HG03039 (cell line): Measurements from ENCODE around the gene NPM1.

Experiments
- ATAC-seq: cut with Tn5 transposase; IDR thresholded peaks from one replicate; pipeline ENCODE4 v1.9.1; 2021; ENCODE audit warnings: mild to moderate bottlenecking, moderate library complexity; ENCODE audit not compliant: unreplicated experiment

Gene NPM1

DNA sequence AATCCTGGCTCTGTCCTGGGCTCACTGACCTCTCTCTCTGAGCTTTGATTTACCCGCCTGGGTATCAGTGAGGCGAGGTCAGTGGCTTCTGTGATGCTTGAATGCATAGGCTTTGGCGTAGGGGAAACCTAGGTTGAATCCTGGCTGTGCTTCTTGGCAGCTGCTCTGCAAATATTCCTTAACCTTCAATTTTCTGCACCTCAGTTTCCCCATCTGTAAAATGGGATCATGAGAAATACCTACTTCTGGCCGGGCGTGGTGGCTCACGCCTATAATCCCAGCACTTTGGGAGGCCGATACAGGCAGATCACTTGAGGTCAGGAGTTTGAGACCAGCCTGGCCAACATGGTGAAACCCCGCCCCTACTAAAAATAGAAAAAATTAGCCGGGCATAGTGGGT, 39.0 kb downstream of the NPM1 start:
- no peak for ATAC-seq

DNA sequence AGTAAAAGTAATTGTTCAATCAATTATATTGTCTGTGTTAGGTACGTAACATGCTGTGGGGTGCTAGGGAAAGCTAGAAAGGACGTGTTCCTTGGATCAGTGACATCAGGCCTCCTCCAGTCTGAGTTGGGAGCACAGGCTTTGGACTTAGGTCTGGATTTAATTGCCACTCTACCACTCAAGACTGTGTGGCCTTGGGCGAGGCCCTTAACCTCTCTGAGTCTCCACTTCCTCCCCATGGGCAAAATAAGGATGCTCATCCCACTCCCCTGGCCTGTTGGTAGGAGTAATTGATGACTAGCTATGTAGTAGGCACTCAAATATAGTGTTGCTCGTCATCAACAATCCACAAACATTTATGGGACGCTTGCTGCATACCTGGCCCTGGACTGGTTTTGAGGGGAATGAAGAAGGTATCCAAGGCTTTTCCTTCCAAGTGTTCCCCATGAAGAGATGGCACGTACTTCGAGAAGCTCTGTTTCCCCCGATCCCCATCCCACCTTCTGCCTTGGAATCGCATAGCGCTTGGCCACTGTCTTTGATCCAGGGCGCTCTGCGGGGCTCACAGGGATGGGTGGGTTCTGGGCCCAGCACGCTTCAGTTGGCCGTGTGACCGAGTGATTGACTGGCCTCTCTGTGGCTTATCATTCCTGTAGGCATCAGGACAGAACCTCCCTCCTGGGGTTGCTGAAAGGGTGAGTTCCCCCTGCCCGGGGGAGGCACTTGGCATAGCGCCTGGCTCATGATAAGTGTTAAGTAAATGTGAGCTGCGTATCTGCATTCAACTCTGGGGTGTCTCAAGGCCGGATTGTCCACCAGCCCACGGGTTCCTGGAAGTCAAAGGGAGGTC, 39.9 kb downstream of the NPM1 start:
- no peak for ATAC-seq

DNA sequence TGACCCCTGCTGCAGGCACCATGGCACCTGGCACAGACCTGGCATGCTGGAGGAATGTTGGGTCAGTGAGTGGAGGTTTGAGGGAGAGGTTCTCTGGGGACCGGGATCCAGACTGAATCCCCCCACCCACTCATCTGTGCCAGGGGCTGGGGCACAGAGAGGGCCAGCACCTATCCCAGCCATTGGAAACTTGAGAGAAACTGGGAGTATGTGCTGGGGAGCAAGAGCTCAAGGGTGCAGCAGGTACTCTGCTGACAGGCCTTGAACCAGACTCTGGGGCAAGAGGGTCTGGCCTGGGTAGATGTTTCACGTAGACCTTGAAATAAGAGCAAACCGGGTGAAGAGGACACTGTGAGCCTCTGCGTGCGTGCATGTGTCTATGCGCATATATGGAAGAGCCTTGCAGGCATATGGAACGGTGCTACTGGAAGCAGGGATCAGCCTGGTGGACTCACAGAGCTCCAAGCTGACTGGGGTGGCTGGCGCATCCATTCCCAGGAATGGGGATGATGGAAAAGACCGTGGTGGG, 40.6 kb downstream of the NPM1 start:
- no peak for ATAC-seq

DNA sequence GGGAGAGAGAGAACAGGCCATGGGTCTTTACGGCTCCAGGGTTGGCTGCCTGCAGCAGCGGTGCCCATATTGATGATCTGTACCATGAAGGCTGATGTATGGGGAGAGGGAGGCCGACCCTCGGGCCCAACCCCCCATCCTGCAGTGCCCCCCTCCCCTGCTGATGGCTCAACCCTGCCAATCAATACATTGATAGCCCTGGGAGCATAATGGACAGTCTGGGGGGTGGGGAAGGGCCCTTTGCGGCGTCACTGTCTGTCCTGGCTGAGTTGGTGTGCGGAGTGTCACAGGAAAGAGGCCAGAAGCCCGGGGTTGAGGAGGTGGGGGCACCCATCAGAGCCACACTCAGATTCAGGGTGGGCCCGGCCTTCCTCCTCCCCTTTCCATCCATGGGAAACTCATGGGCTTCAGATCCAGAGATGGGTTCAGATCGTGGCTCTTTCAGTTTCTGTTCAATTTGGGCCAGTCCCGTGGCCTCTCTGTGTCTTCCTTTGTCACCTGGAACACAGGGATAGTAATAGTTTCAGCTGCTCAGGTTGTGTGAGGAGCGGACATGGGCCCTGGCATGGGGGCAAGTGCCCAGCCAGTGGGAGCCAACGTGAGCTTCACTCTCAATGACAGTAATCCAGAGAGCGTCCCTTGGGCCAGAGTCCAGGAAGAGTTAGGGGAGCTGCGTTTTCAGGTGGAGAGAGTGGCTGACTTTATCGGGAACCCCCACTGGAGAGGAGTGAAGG, 41.3 kb downstream of the NPM1 start:
- no peak for ATAC-seq

DNA sequence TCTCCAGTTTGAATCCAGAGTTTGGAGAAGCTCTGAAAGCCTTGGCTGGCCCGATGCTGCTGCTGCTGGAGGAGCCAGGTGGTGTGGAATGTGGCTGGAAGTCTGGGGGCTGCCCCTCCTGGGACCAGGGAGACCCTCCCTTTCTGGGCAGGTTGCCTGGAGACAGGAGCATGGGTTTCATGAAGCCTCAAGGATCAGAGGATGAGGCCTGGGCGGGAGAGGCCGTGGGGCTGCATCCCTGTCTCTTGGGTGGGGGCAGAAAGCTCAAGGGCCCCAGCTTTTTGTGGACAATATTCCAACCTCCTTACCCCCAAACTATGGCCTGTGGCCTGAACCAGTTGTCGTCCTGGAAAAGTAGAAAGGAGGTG, 41.9 kb downstream of the NPM1 start:
- ATAC-seq, result no peak

DNA sequence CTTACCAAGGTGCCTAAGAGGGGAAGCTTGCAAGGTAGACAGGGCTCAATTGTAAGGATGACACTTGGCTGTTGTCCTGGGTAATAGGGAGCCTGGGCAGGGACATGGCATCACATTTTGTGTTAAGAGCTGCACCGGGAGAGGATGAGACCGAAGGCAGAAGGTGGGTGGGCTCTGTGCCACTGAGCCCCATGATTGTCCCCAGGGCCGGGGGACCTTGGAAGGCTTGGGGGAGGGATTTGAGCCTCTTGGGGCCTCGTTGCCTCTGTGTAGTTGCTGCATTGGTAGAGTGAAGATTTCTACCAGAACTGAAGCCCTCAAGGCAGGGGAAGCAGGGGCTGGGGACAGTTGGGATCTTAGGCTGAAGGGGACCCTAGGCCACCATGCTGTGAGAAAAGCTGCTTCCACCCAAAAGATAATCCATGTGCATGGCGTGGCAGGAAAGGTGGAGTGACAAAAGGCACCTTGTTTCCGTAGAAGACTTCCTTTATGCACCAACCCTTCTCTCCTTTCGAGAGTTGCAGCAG, 43.7 kb downstream of the NPM1 start:
- no peak for ATAC-seq

DNA sequence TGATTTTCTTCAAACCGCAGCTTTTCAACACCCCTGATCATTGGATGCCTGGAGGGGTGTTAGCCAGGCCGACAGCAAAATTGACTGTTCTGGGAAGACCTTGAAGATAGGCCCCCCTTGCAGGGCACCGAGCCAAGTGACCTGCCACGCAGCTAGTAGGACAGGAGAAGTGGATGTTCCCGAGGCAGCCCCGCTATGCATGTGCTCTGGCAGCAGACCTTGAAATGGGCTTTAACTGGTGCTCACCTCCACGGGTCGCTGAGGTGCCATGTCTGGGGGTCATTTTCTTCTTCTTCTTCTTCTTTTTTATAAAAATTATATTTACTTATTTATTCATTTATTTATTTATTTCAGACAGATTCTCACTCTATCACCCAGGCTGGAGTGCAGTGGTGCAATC, 44.4 kb downstream of the NPM1 start:
- ATAC-seq, result no peak

DNA sequence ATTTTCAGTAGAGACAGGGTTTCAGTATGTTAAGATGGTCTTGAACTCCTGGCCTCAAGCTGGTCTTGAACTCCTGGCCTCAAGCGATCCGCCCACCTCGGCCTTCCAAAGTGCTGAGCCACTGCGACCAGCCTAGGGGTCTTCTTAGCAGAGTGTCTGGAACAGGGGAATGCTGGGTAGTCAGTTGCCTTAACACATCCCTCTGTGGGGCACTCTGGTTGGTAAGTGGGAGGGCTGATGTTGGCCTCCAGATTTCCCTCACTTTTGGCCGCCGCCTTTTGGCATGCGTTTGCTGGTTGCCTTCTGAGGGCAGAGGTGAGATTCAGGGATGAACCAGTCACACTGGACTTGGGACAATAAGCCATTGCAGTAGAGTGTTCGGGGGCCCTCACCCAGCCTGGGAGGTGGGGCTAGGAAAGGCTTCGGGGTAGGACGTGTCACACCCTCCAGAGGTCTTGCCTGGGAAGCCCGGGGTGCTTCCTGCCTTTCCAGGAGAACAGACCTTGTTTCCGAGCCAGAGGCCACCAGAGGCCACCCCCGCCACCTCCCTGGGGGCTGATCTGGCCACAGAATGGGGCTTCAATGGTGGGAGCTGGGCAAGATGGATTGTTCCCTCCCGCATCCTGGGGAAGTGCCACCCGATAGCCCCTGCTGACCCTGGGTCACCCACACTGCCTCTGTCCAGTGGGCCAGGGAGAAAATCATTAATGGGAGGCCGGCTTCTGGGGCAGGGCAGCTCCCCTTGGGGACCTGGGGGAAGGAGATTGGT, 45.1 kb downstream of the NPM1 start:
- ATAC-seq, result no peak

DNA sequence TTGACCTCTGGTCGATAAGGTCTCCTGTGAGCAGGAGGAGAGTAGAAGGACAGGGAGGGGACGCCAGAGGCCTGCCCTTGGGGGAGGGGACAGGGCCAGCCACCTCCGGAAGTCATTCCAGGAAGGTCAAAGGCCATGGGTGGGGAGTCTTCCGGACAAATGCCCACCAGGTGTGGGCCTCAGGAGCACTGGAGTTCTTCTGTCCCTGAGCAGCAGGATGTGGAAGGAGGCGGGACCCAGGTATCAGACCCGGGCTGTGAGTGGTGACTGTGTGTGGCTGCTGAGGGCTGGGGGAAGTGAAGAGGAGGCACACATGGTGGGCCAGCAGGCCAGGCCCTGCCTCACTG, 45.7 kb downstream of the NPM1 start:
- ATAC-seq, result no peak

DNA sequence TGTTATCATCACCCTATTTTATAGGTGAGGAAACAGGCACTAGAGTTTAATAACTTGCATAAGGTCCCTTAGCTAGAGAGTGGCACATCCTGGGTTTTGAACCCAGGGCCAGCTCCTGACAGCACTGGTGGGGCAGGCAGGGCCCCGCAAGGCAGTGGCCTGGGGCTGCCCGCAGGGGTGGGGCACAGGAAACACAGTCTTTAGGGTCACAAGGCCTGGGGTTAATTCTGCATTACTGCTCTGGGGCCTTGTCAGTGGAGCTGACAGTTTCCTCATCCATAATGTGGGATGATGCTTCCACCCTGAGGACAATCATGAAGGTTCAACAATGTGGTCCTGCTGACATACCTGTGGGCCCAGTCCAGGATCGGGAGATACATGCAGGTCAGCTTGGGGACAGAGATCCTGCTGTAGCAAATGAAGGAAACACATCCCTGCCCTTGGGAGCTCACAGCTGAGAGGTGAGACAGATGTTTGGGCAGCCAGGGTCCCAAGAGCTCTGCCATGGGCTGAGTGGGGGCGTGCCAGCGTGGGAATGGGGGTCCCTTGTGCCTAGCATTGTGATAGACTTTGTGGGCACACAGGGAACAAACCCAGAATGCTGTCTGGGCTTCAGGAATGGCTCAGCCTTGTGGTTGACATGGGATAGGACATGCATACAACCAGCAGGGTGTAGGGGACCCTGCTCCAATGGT, 46.5 kb downstream of the NPM1 start:
- ATAC-seq, result no peak

DNA sequence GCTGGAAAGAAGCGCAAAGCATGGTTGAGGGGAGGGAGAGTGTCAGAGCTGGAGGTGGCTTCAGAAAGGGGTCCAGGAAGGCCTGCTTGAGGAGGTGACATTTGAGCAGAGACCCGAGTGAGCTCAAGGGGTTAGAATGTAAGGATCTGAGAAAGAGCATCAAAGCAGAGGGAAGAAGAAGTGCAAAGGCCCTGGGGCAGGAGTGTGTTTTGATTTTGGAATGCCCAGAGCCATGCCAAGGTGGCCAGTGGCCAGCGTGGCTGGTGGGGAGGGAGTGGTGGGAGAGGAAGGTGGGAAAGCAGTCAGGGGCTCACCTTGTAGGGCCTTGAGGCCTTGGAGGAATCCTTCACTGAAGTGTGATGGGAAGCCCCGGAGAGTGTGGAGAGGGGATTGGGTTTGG, 47.2 kb downstream of the NPM1 start:
- ATAC-seq, result no peak

DNA sequence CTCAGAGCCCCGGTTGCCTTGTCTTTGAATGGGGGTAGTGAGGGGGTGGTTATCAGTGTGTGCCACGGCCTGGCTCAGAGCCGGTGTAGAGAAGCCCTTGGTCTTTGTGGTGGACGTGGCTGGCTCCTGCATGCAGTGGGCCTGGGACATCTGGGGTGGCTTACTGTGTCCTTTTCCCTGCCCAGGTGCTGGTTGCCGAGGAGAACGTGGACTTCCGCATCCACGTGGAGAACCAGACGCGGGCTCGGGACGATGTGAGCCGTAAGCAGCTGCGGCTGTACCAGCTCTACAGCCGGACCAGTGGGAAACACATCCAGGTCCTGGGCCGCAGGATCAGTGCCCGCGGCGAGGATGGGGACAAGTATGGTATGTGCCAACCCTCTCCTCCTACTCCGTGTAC, 48.3 kb downstream of the NPM1 start:
- ATAC-seq, result no peak

DNA sequence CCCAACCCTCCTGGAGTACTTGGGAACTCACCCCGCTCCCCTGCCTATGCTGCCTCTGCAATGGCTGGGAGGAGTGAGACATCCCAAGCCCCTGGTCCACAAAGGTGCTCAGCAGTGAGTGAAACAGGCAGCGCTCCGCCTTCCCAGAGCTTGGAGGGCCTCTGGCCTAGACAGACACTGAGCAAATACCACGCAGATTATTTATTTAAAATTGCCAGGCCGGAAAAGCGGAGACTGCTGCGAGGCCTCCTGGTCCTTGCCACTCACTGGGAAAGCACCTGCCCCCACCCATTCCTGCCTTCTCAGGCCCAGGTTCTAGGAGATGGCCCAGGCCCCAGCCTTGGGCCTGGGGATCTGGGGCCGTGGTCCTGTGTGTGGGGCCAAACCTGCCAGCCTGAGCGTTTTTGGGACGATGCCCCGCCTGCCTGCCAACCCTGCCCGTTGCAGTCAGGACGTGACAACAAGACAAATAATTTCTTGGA, 49.2 kb downstream of the NPM1 start:
- no peak for ATAC-seq

DNA sequence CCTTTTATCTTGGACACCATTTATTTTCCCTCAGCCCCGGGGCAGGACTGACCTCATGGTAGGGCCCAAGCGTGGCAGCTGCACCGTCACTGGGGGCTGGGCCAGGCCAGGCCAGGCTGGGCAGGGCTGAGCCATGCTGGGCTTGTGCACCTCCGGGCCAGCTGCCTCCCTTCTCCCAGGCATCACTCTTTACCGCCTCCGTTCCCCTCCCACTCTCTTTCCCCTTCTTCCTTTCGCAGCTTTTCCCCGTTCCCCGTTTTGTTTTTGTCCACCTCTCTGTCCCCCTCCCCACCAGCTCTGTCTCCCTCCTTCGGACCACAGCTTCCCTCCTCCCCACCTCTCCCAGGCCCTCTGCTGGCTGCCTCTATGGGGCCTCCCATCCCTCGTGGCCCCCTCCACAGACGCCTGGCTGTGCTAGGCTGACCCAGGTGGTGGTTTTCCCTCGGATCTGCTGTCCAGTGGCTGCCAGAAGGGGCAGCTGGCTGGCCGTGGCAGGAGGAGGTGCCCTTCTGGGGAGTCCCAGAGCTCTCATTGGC, 49.7 kb downstream of the NPM1 start:
- ATAC-seq, result no peak

DNA sequence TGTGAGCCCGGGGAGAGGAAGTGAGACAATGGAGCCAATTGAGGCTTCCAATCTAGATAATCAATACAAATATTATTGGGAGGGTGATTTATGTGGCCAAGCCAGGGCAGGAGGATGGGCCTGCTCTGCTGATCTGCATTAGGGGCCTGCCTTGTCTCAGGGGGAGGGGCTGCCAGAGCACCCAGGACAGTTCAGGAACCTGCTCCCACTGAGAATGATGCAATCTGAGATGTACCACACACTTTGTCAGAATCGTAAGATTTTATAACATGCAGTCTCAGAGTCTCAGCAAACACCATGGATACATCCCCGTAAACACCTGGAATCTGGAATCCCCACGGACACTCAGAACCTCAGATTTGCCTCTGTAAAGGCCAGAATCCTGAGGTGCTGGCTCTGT, 51.1 kb downstream of the NPM1 start:
- ATAC-seq, result no peak

DNA sequence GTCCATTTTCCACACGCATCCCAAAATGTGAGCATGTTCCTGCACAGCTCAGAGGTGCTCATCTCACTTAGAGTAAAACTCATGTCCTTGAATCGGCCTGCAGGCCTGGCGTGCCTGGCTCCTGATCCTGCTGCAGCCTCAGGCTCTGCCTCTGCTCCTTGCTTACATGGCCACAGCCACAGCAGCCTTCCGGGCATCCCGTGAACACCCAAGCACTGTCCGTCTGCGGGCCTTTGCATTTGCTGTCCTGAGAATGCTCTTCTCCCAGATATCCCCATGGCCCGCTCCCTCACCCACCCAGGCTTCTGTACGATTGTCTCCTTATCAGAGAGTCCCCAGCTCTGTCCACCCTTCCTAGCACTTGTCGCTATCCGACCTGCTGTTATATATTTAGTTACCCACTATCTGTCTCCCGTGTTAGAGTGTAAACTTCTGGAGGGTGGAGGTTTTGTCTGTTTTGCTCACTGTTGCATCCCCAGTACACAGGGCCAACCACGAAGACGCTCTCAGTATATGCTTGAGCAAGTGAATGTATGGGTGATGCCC, 53.7 kb downstream of the NPM1 start:
- ATAC-seq, result no peak

DNA sequence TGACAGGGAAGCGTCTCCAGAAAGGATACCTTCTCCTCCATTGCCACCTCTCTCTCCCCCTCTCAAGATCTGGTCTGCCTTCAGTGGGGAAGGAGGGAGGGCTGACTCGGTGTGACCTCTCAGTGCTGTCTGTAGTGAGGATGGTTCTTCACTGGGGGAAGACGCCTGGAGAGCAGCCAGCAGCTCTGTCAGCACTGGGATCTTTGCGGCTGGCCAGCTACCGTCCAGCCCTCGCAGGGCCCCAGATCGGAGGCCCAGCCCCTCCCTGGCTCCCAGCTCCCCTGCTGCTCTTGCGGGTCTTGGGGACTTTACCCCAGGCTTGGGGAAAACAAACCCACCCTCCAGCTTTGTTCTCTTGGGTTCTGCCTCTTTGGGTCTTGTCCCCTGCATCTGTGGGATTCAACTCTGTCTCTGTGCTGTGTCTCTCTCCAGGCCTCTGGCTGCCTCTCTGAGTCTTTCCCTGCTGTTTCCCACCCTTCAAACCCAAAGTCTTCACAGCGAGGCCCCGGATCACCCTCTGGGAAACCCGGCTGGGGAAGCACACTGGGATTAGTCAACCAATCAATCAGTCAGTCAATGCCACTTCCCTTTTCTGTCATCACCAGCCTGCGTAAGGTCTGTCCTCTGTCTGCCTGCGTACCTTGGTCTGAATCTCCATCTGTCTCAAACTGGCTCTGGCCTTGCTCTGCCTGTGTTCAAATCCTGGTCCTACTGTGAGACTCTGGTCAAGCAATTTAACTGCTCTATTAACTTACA, 54.8 kb downstream of the NPM1 start:
- ATAC-seq, result no peak

DNA sequence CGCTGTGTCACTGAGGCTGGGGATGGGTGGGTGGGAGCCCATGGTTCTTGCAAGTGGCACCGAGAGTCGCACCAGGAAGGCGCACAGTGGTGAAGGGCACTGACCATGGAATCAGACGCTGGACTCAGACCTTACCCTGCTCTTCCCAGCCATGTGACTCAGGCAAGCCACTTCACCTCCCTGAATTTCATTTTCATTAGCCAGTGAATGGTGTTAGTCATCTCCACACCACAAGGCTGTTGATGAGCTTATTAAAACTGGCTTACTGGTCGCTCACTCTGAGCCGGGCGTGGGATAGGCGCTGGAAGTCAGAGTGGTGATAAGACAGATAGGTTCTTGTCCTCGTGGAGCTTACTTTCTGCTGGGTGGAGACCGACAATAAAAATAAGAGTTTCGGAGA, 56.9 kb downstream of the NPM1 start:
- ATAC-seq, result no peak
